ENCODE measurements around the gene KIFC3. TPM values are rescaled to one million over a fixed set of nuclear protein-coding genes. Genes with fewer than 3 reads are reported as not detected.
"Not testable (repeated sequence)": the region's sequence is repeated elsewhere in the genome, so short reads cannot be mapped to it uniquely, and the experiment has no call there.

KIFC3 gene
- total RNA-seq, 1 donor from 2014 or later = 27.6 TPM

GRCh38 chr16:57714047-57714446 lies 88.2 kb downstream of the KIFC3 start:
- no peak for DNase-seq (ENCODE audit: low spot score, unreplicated experiment)
- no peak overlapping the region for H3K27ac Mint-ChIP-seq
- H3K36me3 Mint-ChIP-seq (ENCODE audit: insufficient read depth) = no peaks in the 10 kb centered on the region
- H3K4me1 Mint-ChIP-seq (ENCODE audit: low read depth) = peaks cover 2% of the 10 kb centered on the region
- no peaks in the 10 kb centered on the region for H3K27me3 Mint-ChIP-seq
- no peak overlapping the region for H3K4me3 Mint-ChIP-seq (ENCODE audit: low read depth)
- H3K9me3 Mint-ChIP-seq (ENCODE audit: low read depth) = no peaks in the 10 kb centered on the region
- TF ChIP-seq, protein P1, sequence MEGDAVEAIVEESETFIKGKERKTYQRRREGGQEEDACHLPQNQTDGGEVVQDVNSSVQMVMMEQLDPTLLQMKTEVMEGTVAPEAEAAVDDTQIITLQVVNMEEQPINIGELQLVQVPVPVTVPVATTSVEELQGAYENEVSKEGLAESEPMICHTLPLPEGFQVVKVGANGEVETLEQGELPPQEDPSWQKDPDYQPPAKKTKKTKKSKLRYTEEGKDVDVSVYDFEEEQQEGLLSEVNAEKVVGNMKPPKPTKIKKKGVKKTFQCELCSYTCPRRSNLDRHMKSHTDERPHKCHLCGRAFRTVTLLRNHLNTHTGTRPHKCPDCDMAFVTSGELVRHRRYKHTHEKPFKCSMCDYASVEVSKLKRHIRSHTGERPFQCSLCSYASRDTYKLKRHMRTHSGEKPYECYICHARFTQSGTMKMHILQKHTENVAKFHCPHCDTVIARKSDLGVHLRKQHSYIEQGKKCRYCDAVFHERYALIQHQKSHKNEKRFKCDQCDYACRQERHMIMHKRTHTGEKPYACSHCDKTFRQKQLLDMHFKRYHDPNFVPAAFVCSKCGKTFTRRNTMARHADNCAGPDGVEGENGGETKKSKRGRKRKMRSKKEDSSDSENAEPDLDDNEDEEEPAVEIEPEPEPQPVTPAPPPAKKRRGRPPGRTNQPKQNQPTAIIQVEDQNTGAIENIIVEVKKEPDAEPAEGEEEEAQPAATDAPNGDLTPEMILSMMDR (IDR thresholded peaks at IDR 0.05; ENCODE audit: unreplicated experiment) = no peak

- H3K9me3 Mint-ChIP-seq (ENCODE audit: low read depth) = no peaks in the 10 kb centered on the region
- no peaks in the 10 kb centered on the region for H3K27me3 Mint-ChIP-seq
- H3K4me3 Mint-ChIP-seq (ENCODE audit: low read depth) = no peak overlapping the region
- TF ChIP-seq, protein P1 (IDR thresholded peaks at IDR 0.05; ENCODE audit: unreplicated experiment) = no peak
- peaks cover 2% of the 10 kb centered on the region for H3K4me1 Mint-ChIP-seq (ENCODE audit: low read depth)
- no peak overlapping the region for H3K27ac Mint-ChIP-seq
- DNase-seq (ENCODE audit: low spot score, unreplicated experiment) = no peak
- H3K36me3 Mint-ChIP-seq (ENCODE audit: insufficient read depth) = no peaks in the 10 kb centered on the region
These were observed 88.7 kb downstream of the KIFC3 start for GRCh38 chr16:57713596-57713995.

- H3K4me3 Mint-ChIP-seq (ENCODE audit: low read depth); H3K27me3 Mint-ChIP-seq; H3K27ac Mint-ChIP-seq; DNase-seq (ENCODE audit: low spot score, unreplicated experiment); H3K9me3 Mint-ChIP-seq (ENCODE audit: low read depth); H3K36me3 Mint-ChIP-seq (ENCODE audit: insufficient read depth); H3K4me1 Mint-ChIP-seq (ENCODE audit: low read depth): not testable (repeated sequence)
These were observed 89.7 kb downstream of the KIFC3 start for GRCh38 chr16:57712569-57712968.

GRCh38 chr16:57711993-57712392 lies 90.3 kb downstream of the KIFC3 start:
- Mint-ChIP-seq H3K27ac (no peak overlapping the region), H3K4me3 (ENCODE audit: low read depth) (no peak overlapping the region), H3K4me1 (ENCODE audit: low read depth) (peaks cover 2% of the 10 kb centered on the region), H3K9me3 (ENCODE audit: low read depth) (no peaks in the 10 kb centered on the region), H3K27me3 (no peaks in the 10 kb centered on the region), H3K36me3 (ENCODE audit: insufficient read depth) (no peaks in the 10 kb centered on the region)
- TF ChIP-seq, protein P1 (IDR thresholded peaks at IDR 0.05; ENCODE audit: unreplicated experiment) = no peak
- DNase-seq (ENCODE audit: low spot score, unreplicated experiment) = no peak

DNA sequence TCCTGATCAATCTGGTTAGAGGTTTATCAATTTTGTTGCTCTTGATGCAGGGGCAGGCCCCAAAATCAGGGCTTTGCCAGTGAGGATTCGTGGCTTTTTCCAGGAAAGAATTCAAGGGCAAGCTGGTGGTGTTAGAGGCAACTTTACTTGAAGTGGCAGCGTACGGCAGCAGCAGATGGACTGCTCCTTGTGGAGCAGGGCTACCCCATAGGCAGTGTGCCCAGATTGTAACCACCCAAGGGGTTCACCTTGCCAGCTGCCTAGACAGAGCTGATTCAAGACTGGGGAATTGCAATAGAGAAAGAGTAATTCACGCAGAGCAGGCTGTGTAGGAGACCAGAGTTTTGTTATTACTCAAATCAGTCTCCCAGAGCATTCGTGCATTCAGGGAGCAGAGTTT lies 90.9 kb downstream of the KIFC3 start:
- no peak for DNase-seq (ENCODE audit: low spot score, unreplicated experiment)
- no peak overlapping the region for H3K4me3 Mint-ChIP-seq (ENCODE audit: low read depth)

GRCh38 chr16:57709663-57710062 lies 92.6 kb downstream of the KIFC3 start:
- no peaks in the 10 kb centered on the region for H3K36me3 Mint-ChIP-seq (ENCODE audit: insufficient read depth)
- H3K27ac Mint-ChIP-seq = no peak overlapping the region
- TF ChIP-seq, protein P1 (IDR thresholded peaks at IDR 0.05; ENCODE audit: unreplicated experiment) = no peak
- no peak for DNase-seq (ENCODE audit: low spot score, unreplicated experiment)
- no peaks in the 10 kb centered on the region for H3K9me3 Mint-ChIP-seq (ENCODE audit: low read depth)
- H3K27me3 Mint-ChIP-seq = no peaks in the 10 kb centered on the region
- no peak overlapping the region for H3K4me3 Mint-ChIP-seq (ENCODE audit: low read depth)
- H3K4me1 Mint-ChIP-seq (ENCODE audit: low read depth) = peaks cover 6% of the 10 kb centered on the region

More for the DNA sequence above, 90.9 kb downstream of the KIFC3 start:
- Mint-ChIP-seq H3K4me1 (ENCODE audit: low read depth) (peaks cover 5% of the 10 kb centered on the region), H3K36me3 (ENCODE audit: insufficient read depth) (no peaks in the 10 kb centered on the region), H3K9me3 (ENCODE audit: low read depth) (no peaks in the 10 kb centered on the region), H3K27me3 (no peaks in the 10 kb centered on the region), H3K27ac (no peak overlapping the region)
- TF ChIP-seq, protein P1 (IDR thresholded peaks at IDR 0.05; ENCODE audit: unreplicated experiment) = no peak

Small RNA genes lying within 50 kb of the gene (microRNA-seq; reads per million reads assigned to microRNA genes)
- gene MIR6772 (ENCODE audit: borderline number of aligned reads, unreplicated experiment) = not detected

Other genes with a start within 250 kb of the KIFC3 start
- gene ADGRG1, start 173.9 kb downstream of the KIFC3 start, total RNA-seq = 19.7 and 26.2 TPM in 2 replicates
- not detected in 2 replicates for gene ADGRG3, start 134.2 kb downstream of the KIFC3 start, total RNA-seq
- 5.6 and 6.8 TPM in 2 replicates for gene DRC7, start 107.7 kb downstream of the KIFC3 start, total RNA-seq
- 32.0 and 34.8 TPM in 2 replicates for gene KATNB1, start 66.7 kb downstream of the KIFC3 start, total RNA-seq
- not detected in 2 replicates for gene CNGB1, start 168.6 kb upstream of the KIFC3 start, total RNA-seq
- 12.4 and 14.9 TPM in 2 replicates for gene ZNF319, start 198.2 kb upstream of the KIFC3 start, total RNA-seq
- 43.0 and 43.6 TPM in 2 replicates for gene USB1, start 198.9 kb upstream of the KIFC3 start, total RNA-seq
- 77.6 and 85.0 TPM in 2 replicates for gene MMP15, start 223.3 kb upstream of the KIFC3 start, total RNA-seq